ENCODE measurements around the gene OBSCN.
"Not testable (repeated sequence)": the region's sequence is repeated elsewhere in the genome, so short reads cannot be mapped to it uniquely, and the experiment has no call there.

OBSCN gene

GRCh38 chr1:228214921-228215662 is 7.2 kb downstream of the OBSCN start:
- no peak for DNase-seq

- DNase-seq, result no peak
Measured at GRCh38 chr1:228215663-228216116, 7.8 kb downstream of the OBSCN start.

- DNase-seq, result no peak
Measured at GRCh38 chr1:228216371-228217320, 8.8 kb downstream of the OBSCN start.

GRCh38 chr1:228217551-228218344 is 9.9 kb downstream of the OBSCN start:
- DNase-seq, result no peak

GRCh38 chr1:228218513-228219244 is 10.8 kb downstream of the OBSCN start:
- DNase-seq, result no peak

GRCh38 chr1:228219245-228219961 is 11.6 kb downstream of the OBSCN start:
- DNase-seq, result no peak

- no peak for DNase-seq
Measured at GRCh38 chr1:228219962-228220780, 12.3 kb downstream of the OBSCN start.

GRCh38 chr1:228221097-228221496 is 13.3 kb downstream of the OBSCN start:
- not testable (repeated sequence) for DNase-seq

- DNase-seq, result no peak
Measured at GRCh38 chr1:228222548-228222947, 14.7 kb downstream of the OBSCN start.

- no peak for DNase-seq
Measured at GRCh38 chr1:228224198-228225164, 16.6 kb downstream of the OBSCN start.

- no peak for DNase-seq
Measured at GRCh38 chr1:228225165-228225710, 17.4 kb downstream of the OBSCN start.

GRCh38 chr1:228225740-228226139 is 17.9 kb downstream of the OBSCN start:
- DNase-seq, result no peak

- no peak for DNase-seq
Measured at GRCh38 chr1:228226141-228226874, 18.5 kb downstream of the OBSCN start.

- DNase-seq, result no peak
Measured at GRCh38 chr1:228226956-228227791, 19.3 kb downstream of the OBSCN start.

GRCh38 chr1:228228147-228228546 is 20.3 kb downstream of the OBSCN start:
- DNase-seq, result not testable (repeated sequence)

- no peak for DNase-seq
Measured at GRCh38 chr1:228228601-228229074, 20.8 kb downstream of the OBSCN start.

- DNase-seq, result no peak
Measured at GRCh38 chr1:228231189-228231588, 23.3 kb downstream of the OBSCN start.

Data from CD4-positive, alpha-beta T cell treated with Interleukin-4 for 1 hour (primary cell).